ENCODE data around the gene ADAP1.

Gene ADAP1

DNA sequence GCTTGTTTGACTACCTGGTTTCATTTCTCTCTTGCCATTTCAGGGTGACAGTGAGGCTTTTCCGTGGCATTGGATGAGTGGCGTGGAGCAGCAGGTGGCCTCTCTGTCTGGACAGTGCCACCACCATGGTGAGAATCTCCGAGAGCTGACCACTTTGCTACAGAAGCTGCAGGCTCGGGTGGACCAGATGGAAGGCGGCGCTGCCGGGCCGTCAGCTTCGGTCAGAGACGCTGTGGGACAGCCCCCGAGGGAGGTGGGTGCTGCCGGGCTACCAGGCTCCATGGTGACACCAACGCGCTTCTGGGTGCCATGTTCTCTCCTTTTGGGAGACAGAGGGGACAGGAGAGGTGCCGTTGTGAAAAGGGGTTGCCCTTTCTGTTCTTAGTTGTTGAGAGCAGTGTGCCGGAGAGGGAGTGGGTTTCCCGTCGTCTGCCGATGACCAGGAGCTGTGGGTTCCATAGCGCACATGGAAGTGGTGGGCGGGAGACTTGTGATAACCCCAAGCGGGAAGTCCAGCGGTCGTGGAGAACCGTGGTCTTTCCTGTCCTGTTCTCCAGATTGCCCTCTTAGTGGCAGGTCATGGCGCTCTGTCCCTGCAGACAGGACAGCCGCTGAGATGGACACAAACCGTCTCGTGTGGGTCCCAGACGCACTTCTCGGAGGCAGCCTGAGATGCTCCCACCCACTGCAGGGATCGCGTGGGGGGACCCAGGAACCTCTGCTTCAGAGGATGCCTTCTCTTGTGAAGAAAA, 100.9 kb downstream of the ADAP1 start:
- no peak for DNase-seq

DNA sequence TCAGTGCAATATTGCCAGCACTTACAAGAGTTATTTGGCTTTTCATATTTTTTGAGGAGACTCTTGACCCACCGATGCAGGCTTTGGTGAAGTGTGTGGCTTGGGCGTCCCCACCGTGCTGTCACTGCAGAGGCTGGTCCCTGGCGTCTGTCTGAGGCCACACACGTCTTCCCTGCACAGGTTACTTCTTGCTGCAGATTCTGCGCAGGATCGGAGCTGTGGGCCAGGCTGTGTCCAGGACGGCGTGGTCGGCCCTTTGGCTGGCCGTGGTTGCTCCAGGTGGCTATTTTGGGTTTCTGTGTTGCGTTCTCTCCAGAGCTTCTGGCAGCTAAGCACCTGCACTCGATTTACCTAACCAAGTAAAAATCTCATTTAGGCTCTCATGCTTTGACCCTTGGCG, 103.3 kb downstream of the ADAP1 start:
- no peak for DNase-seq

GRCh38 chr7:849781-850180, 104.7 kb downstream of the ADAP1 start:
- DNase-seq = no peak

DNA sequence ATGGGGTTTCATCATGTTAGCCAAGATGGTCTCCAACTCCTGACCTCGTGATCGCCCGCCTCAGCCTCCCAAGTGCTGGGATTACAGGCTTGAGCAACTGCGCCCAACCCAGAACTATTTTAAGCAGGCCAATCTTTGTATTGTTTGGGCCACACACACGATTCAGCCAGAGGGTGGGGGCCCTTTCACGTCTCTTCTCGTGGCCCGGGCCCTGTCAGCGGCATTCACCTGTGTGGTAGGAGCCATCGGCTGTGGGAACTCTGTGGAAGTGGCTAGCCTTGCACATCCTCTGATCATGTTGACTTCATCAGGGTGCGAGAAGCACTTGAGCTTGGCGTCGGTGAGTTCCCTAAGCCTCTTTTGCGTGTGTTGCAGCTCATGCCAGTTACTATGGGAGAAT, 105.3 kb downstream of the ADAP1 start:
- DNase-seq = no peak

All from NCI-H2107 (cell line).